ENCODE data around the gene CYTH2. TPM values are rescaled to one million over a fixed set of nuclear protein-coding genes. Genes with fewer than 3 reads are reported as not detected.

CYTH2 gene
- total RNA-seq, 1 donor from 2014 or later = 139 TPM

- no peak for DNase-seq (ENCODE audit: extremely low spot score, unreplicated experiment)
- Mint-ChIP-seq H3K27me3 (peaks cover 27% of the 10 kb centered on the region), H3K27ac (peak overlapping the region; percentile 96), H3K4me1 (ENCODE audit: unreplicated experiment) (peaks cover 32% of the 10 kb centered on the region), H3K36me3 (no peaks in the 10 kb centered on the region), H3K4me3 (peak overlapping the region; percentile 87), H3K9me3 (peaks cover 6% of the 10 kb centered on the region)
- TF ChIP-seq CTCF (conservative IDR thresholded peaks at IDR 0.05) = no peak
These were observed 24.7 kb downstream of the CYTH2 start for GRCh38 chr19:48493718-48494401.

GRCh38 chr19:48495396-48495795 is 26.2 kb downstream of the CYTH2 start:
- no peak for TF ChIP-seq CTCF (conservative IDR thresholded peaks at IDR 0.05)
- H3K27ac Mint-ChIP-seq = peak overlapping the region; percentile 90
- H3K36me3 Mint-ChIP-seq = no peaks in the 10 kb centered on the region
- H3K9me3 Mint-ChIP-seq = peaks cover 6% of the 10 kb centered on the region
- no peak for DNase-seq (ENCODE audit: extremely low spot score, unreplicated experiment)
- peaks cover 32% of the 10 kb centered on the region for H3K4me1 Mint-ChIP-seq (ENCODE audit: unreplicated experiment)
- peaks cover 26% of the 10 kb centered on the region for H3K27me3 Mint-ChIP-seq
- H3K4me3 Mint-ChIP-seq = peak overlapping the region; percentile 87

- peaks cover 6% of the 10 kb centered on the region for H3K9me3 Mint-ChIP-seq
- H3K4me1 Mint-ChIP-seq (ENCODE audit: unreplicated experiment) = peaks cover 25% of the 10 kb centered on the region
- no peak for TF ChIP-seq CTCF (conservative IDR thresholded peaks at IDR 0.05)
- H3K27me3 Mint-ChIP-seq = peaks cover 14% of the 10 kb centered on the region
- no peaks in the 10 kb centered on the region for H3K36me3 Mint-ChIP-seq
- H3K27ac Mint-ChIP-seq = peak overlapping the region; percentile 53
- no peak for DNase-seq (ENCODE audit: extremely low spot score, unreplicated experiment)
- H3K4me3 Mint-ChIP-seq = peak overlapping the region; percentile 31
These were observed 28.0 kb downstream of the CYTH2 start for GRCh38 chr19:48496959-48497727.

GRCh38 chr19:48497728-48498594 is 28.8 kb downstream of the CYTH2 start:
- Mint-ChIP-seq H3K4me1 (ENCODE audit: unreplicated experiment) (peaks cover 18% of the 10 kb centered on the region), H3K9me3 (no peaks in the 10 kb centered on the region), H3K27me3 (peaks cover 5% of the 10 kb centered on the region), H3K4me3 (no peak overlapping the region), H3K27ac (no peak overlapping the region), H3K36me3 (no peaks in the 10 kb centered on the region)
- DNase-seq (ENCODE audit: extremely low spot score, unreplicated experiment) = no peak
- TF ChIP-seq CTCF (conservative IDR thresholded peaks at IDR 0.05) = no peak

- no peak for TF ChIP-seq CTCF (conservative IDR thresholded peaks at IDR 0.05)
- H3K27ac Mint-ChIP-seq = no peak overlapping the region
- H3K27me3 Mint-ChIP-seq = peaks cover 5% of the 10 kb centered on the region
- H3K36me3 Mint-ChIP-seq = no peaks in the 10 kb centered on the region
- no peak overlapping the region for H3K4me3 Mint-ChIP-seq
- no peaks in the 10 kb centered on the region for H3K9me3 Mint-ChIP-seq
- H3K4me1 Mint-ChIP-seq (ENCODE audit: unreplicated experiment) = peaks cover 18% of the 10 kb centered on the region
- no peak for DNase-seq (ENCODE audit: extremely low spot score, unreplicated experiment)
These were observed 29.6 kb downstream of the CYTH2 start for GRCh38 chr19:48498595-48499311.

Data from type B pancreatic cell (in vitro differentiated cells).